22Rv1 (cell line): ENCODE measurements around the gene GATAD1.
"Not testable (repeated sequence)": the region's sequence is repeated elsewhere in the genome, so short reads cannot be mapped to it uniquely, and the experiment has no call there.

ENCODE experiments used
- CTCF ChIP-seq: fragments of 450-650 bp; IDR thresholded peaks from 2 replicates; pipeline ENCODE4 v1.5.1; 2017; ENCODE audit warnings: mild to moderate bottlenecking
- ZFX ChIP-seq: fragments of 450-650 bp; IDR thresholded peaks from 2 replicates; pipeline ENCODE4 v1.6.1; 2017; ENCODE audit warnings: antibody characterized with exemption, borderline replicate concordance

- not testable (repeated sequence) for TF ChIP-seq CTCF, ZFX
These were observed 26.7 kb downstream of the GATAD1 start for GRCh38 chr7:92473989-92474388.
